HG03039 (cell line): Measurements from ENCODE around the gene DNASE2.

Experiments
- ATAC-seq: cut with Tn5 transposase; IDR thresholded peaks from one replicate; pipeline ENCODE4 v1.9.1; 2021; ENCODE audit warnings: mild to moderate bottlenecking, moderate library complexity; ENCODE audit not compliant: unreplicated experiment

Gene DNASE2

GRCh38 chr19:12834976-12835757 is 46.1 kb downstream of the DNASE2 start:
- no peak for ATAC-seq

GRCh38 chr19:12834566-12834943 is 46.7 kb downstream of the DNASE2 start, which contains the start of gene RTBDN:
TSS of gene RTBDN (minus strand) at chr19:12834579. CDS start at chr19:12829979, 4,600 bp downstream.
- no peak for ATAC-seq

- no peak for ATAC-seq
These were observed 47.3 kb downstream of the DNASE2 start for GRCh38 chr19:12833738-12834565.

GRCh38 chr19:12833418-12833737 is 47.9 kb downstream of the DNASE2 start:
- no peak for ATAC-seq

GRCh38 chr19:12828494-12828893 is 52.8 kb downstream of the DNASE2 start:
- ATAC-seq = no peak

- ATAC-seq = no peak
These were observed 55.8 kb downstream of the DNASE2 start for GRCh38 chr19:12825254-12826131.
